ENCODE results near the gene OLFML3.

Gene OLFML3

GRCh38 chr1:113950908-113951307 is 28.4 kb upstream of the OLFML3 start:
- DNase-seq, result no peak

DNA sequence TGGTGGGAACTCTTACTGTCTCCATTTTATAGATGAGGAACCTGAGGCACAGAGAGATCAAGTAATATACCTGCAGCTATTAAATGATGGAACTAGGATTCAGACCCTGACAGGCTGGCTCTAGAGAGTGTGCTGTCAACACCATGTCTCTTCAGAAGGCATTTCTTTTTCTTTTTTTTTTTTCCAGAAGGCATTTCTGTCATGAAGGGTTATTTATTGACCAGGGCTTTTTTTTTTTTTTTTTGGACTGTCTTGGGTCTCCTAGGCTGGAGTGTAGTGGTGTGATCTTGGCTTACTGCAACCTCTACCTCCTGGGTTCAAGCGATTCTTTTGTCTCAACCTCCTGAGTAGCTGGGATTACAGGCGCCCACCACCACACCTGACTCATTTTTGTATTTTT is 27.6 kb upstream of the OLFML3 start:
- DNase-seq, result no peak

DNA sequence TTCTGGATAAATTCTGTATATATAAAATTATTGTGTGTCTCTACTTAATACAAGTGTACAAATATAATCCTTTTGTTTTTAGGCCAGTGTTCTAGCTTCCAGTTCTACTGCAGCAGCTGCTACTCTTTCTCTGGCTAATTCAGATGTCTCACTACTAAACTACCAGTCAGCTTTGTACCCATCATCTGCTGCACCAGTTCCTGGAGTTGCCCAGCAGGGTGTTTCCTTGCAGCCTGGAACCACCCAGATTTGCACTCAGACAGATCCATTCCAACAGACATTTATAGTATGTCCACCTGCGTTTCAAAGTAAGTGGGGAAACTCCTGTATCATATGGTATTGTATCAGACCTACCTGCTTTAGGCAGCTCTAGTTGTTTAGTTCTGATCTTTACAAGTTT is 21.3 kb upstream of the OLFML3 start:
- DNase-seq, result no peak

DNA sequence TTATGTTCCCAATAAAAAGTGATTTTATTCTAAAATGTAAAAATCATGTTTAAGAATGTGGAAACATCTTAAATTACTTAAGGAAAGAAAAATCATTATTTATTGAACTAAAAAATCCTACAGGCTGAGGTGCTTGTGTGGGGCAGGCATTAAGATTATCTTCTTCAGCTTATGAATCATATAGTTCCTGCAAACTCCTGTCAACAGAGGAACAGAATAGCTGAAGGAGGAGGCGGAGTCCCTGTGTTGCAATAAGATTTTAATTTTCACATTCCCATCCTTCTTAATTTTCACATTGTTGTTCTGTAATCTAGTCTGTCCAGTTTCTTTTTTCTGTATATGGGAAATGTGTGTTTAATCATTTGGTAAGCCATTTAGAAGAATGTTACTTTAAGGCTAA is 20.6 kb upstream of the OLFML3 start:
- DNase-seq, result no peak

- no peak for DNase-seq
These were observed 15.9 kb upstream of the OLFML3 start for GRCh38 chr1:113963281-113963906.

DNA sequence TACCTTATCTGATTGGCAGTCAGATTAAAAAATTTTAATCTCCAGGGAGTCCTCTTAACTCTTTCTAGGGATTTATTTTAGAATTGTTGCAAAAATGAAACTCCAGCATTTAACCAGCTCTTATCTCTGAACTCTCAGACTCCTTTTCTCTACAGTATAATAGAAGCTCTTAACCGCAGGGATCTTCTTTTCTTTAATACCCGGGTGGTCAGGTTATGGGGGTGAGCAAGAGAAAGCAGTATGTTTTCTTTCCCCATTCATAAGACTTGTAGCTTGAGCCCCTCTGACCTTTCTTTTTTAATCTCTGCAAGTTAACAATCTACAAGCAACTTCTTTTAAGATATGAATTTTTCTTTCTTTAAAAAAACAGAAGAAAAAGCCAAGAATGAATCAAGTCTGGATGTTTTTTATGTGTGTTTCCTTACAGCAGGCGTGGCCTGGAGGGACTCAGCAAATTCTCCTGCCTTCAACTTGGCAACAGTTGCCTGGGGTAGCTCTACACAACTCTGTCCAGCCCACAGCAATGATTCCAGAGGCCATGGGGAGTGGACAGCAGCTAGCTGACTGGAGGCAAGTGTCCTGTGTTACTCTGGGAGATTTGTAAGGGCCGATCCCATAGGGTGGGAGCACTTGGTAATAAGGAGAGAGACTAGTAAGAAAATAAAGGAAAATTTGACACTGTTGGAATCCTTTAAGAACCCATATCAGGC is 13.4 kb upstream of the OLFML3 start:
- DNase-seq, result no peak

DNA sequence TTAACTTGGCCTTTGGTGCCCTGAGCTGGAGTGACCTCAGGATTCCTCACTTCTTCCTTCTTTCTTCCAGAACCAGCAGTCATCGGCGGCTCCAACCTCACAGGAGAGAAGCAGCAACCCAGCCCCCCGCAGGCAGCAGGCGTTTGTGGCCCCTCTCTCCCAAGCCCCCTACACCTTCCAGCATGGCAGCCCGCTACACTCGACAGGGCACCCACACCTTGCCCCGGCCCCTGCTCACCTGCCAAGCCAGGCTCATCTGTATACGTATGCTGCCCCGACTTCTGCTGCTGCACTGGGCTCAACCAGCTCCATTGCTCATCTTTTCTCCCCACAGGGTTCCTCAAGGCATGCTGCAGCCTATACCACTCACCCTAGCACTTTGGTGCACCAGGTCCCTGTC is 6.3 kb upstream of the OLFML3 start:
- no peak for DNase-seq

GRCh38 chr1:113975211-113975895 is 3.9 kb upstream of the OLFML3 start:
- no peak for DNase-seq

- no peak for DNase-seq
These were observed 2.5 kb upstream of the OLFML3 start for GRCh38 chr1:113976609-113977278.

DNA sequence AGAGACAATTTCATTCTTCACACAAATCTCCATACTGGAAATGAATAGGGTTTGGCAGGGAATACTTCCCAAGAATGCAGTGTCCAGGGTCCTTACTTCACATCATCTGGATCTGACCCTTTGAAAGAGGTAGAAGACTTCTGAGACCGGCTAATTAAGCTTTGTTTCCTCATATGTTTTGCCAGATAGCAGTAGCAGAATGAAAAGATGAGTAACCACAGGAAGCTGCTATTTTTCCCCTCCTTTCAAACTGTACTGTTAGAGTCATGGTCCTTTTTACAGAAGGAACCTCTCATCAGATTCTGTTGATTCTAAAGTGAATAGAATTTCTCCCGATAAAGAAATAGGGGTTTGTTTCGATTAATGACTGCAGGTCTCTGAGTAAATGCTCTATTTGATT is 1.4 kb upstream of the OLFML3 start:
- no peak for DNase-seq

GRCh38 chr1:113980110-113980509 is 836 bp downstream of the OLFML3 start:
- DNase-seq, result no peak

DNA sequence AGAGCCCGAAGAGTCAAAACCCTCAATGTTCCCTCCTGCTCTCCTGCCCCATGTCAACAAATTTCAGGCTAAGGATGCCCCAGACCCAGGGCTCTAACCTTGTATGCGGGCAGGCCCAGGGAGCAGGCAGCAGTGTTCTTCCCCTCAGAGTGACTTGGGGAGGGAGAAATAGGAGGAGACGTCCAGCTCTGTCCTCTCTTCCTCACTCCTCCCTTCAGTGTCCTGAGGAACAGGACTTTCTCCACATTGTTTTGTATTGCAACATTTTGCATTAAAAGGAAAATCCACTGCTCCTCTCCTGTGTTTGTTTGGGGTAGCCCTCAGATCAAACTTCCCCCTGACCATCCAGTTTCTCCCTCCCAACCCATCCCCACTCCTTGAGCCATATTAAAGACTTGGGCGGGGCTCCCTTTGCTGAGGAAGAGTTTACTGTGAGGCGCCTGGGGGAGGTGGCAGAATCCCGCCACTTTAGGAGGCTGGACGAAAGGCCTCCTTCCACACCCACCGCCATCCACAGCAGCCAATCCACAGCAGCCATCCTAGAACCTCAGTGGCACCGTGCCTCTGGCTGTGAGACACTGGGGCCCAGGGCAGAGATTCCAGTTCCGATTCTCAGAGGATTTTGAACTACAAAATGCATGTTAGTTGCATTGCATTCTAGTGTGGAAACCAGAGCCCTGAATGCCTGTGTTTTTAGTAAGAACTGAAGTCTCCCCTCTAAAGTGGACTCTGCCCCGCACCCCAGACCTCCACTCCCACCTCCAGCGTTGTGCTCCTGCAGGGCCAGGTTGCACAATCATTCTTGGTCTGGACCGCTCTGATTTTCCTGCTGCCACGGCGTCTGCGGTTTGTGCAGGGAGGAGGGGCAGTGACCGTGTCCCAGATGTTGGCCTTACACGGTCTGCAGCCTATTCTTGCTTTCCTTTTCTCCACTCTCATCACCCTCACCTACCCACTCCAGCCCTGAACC is 3.0 kb downstream of the OLFML3 start:
- DNase-seq, result no peak

- no peak for DNase-seq
These were observed 3.7 kb downstream of the OLFML3 start for GRCh38 chr1:113982949-113983348.

DNA sequence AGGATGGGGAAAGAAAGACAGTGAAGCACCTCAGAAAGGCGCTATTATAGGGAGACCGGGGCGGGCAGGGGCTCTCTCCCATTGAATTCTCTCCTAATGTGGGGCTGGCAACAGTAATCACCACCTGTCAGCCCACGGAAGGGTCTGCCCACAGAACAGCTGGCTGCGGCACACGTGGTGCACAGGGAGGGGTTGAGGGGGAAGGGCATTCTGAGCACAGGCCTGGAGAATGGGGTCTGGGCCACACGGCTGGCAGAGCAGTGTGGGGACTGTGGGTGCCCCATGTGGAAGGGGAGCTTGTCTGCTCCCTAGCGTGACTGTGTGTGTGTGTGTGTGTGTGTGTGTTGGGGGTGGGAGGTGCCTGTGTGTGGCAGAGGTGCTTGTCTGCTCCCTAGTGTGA is 4.1 kb downstream of the OLFML3 start:
- DNase-seq, result no peak

DNA sequence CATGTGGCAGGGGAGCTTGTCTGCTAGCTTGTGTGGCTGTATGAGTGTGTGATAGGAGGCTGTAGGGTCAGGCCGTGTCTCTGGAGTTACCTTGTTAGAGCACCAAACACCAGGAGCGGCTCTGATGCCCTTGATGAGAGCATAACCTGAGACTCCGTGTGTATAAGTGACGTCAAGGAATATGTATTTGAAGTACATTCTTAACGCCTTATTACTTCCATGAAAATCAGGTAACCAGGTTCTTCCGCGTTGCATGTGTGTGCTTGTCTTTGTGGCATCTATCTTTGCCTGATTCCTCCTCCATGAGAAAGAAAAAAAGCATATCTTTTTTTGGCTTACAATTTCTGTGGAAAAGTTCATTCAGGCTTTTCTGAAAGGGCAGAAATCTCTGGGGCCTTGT is 4.6 kb downstream of the OLFML3 start:
- DNase-seq, result no peak

DNA sequence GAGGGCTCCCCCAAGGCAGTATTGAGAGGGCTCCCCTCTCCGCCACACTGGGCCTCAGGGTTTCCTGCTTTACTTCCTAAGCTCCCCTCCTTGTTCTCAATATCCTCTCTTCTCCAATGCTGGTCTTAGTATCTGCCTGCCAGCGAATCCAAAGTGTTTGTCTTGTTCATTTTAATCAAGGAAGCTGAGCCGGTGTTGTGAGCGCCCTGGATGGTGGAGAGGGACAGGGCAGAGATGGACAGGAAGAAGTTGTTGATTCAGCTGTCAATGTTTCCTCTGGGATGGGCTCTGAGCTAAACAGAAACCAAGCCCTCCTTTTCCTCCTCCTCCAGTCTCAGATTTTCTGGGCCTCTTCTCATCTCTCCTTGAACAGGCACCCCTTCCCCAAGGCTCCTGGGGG is 5.4 kb downstream of the OLFML3 start:
- DNase-seq, result no peak

GRCh38 chr1:113986802-113987201 is 7.5 kb downstream of the OLFML3 start:
- DNase-seq, result no peak

DNA sequence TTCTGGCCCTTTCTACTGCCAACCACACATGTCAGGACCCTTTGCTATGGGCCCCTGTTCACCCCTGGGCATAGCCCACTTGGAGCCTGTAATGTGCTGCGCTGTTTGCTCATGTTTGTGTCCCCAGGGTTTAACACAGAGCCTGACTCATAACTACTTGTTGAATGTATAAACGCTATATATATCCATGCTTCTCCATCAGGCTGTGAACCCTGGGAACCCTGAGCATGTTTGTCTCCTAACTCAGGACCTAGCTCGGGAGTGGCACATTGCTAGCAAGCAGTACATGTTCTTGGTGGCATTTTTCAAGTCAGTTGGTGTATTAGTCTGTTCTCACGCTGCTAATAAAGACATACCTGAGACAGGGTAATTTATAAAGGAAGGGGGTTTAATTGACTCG is 8.0 kb downstream of the OLFML3 start:
- no peak for DNase-seq

GRCh38 chr1:113990530-113990929 is 11.3 kb downstream of the OLFML3 start:
- no peak for DNase-seq

GRCh38 chr1:113990961-113991360 is 11.7 kb downstream of the OLFML3 start:
- no peak for DNase-seq

- DNase-seq, result no peak
These were observed 12.3 kb downstream of the OLFML3 start for GRCh38 chr1:113991467-113991997.

DNA sequence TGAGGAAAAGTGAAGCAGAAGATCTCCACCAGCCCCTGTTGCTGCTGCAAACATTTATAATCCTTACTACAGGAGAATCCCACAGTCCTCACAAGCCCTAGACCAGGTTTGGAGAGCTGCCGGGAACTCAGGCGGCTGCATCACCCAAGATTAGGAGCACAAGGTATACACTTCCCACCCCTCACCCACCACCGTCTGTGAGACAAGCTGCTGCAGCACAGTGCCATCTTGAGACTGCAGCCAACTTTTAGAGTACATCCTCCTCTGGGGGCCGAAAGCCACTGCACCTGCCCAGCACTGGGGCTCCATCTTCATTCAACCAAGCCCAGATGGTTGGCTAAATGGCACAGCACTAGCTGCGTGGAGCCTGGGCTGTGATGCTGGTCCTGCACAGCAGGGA is 13.8 kb downstream of the OLFML3 start:
- no peak for DNase-seq

All from activated T-cell treated with anti-CD3 and anti-CD28 coated beads for 4 hours (primary cell).